Astrocyte of the spinal cord (primary cell): ENCODE measurements around the gene AZU1.
"Not testable (repeated sequence)": the region's sequence is repeated elsewhere in the genome, so short reads cannot be mapped to it uniquely, and the experiment has no call there.

Source experiments
- DNase-seq: peaks from one replicate; pipeline ENCODE4 v3.0.0; 2011; ENCODE audit warnings: low read depth, low spot score
- H3K4me3 ChIP-seq: 2 replicates; pipeline ENCODE4 v1.5.1; 2011; ENCODE audit warnings: low read depth, mild to moderate bottlenecking, low read length, moderate library complexity
- CTCF ChIP-seq: IDR thresholded peaks from 2 replicates; pipeline ENCODE4 v1.5.1; 2012; ENCODE audit warnings: low read depth, mild to moderate bottlenecking, low read length, inconsistent platforms
- in situ Hi-C: cut with HindIII; loops from 2 replicates; pipeline ENCODE4 v1.10.0; 2017; ENCODE audit warnings: low sequenced_read_pairs

AZU1 gene

DNA sequence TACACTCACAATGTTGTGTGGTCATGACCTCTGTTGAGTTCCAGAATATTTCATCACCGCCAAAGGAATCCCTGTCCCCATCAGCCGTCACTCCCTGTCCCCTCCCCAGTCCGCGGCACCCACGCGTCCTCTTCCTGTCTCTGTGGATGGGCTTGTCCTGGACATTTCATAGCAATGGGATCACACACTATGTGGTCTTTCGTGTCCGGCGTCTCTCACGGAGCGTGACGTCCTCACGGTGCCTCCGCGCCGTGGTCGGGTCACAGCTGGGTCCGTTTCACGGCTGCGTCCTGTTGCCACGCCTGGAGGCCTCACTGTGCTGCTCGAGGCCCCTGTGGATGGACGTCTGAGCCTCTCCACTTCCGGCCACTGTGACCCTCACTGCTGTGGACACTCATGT is 6.6 kb downstream of the AZU1 start:
- no peak overlapping the region for H3K4me3 ChIP-seq
- TF ChIP-seq CTCF, result no peak
- in situ Hi-C loops, result no loop called here
- no peak for DNase-seq

- in situ Hi-C loops, result no loop called here
Observed at GRCh38 chr19:835210-835810, 7.7 kb downstream of the AZU1 start.

GRCh38 chr19:840519-841206 is 13.0 kb downstream of the AZU1 start, which contains the start of gene PRTN3:
Gene PRTN3 (plus strand): TSS chr19:840999. CDS start chr19:841009, 10 bp downstream.
- H3K4me3 ChIP-seq, result no peak within 1 kb of the TSS
- TF ChIP-seq CTCF, result no peak
- in situ Hi-C loops, result no loop called here
- DNase-seq, result no peak

More at GRCh38 chr19:835210-835810, 7.7 kb downstream of the AZU1 start:
- H3K4me3 ChIP-seq, result no peak overlapping the region
- DNase-seq, result no peak
- TF ChIP-seq CTCF, result no peak

- H3K4me3 ChIP-seq, in situ Hi-C loops, DNase-seq: not testable (repeated sequence)
Observed at GRCh38 chr19:842802-843179, 15.2 kb downstream of the AZU1 start.

- no peak overlapping the region for H3K4me3 ChIP-seq
- no peak for DNase-seq
- no peak for TF ChIP-seq CTCF
- in situ Hi-C loops, result no loop called here
Observed at GRCh38 chr19:843180-843835, 15.7 kb downstream of the AZU1 start.

DNA sequence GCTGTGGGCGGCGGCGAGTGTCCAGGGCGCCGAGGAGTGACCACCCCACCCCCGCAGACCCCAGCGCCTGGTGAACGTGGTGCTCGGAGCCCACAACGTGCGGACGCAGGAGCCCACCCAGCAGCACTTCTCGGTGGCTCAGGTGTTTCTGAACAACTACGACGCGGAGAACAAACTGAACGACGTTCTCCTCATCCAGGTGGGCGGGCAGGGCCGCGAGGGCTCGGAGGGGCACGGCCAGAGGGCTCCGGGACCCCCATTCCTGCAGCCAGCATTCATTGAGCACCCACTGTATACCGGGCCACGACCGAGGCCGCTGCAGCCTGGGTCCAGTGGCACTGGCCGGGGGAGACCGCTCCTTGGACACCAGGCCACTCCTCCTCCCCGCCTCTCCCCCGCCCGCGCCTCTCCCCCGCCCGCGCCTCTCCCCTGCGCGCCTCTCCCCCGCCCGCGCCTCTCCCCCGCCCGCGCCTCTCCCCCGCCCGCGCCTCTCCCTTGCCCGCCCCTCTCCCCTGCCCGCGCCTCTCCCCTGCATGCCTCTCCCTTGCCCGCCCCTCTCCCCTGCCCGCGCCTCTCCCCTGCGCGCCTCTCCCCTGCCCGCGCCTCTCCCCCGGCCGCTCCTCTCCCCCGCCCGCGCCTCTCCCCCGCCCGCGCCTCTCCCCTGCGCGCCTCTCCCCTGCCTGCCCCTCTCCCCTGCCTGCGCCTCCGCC is 16.4 kb downstream of the AZU1 start:
- no peak overlapping the region for H3K4me3 ChIP-seq
- TF ChIP-seq CTCF, result no peak
- in situ Hi-C loops, result no loop called here
- DNase-seq, result no peak
